K562 treated with DMSO at 1 percent for 48 hours (cell line): ENCODE measurements around the gene MPHOSPH8. TPM values are rescaled to one million over a fixed set of nuclear protein-coding genes. Genes with fewer than 3 reads are reported as not detected.

Experiments used
- total RNA-seq: library from RNA; unstranded; fragments of 300-600 nt; gene quantifications from 2 replicates; pipeline ENCODE4 v1.2.3, GENCODE V29; 2022; ENCODE audit warnings: low replicate concordance; ENCODE audit errors: extremely low read depth

The MPHOSPH8 gene
- total RNA-seq, result not detected in 2 replicates

GRCh38 chr13:19633479-19634255 lies at the start of gene MPHOSPH8:
Gene MPHOSPH8, plus strand, starts transcription at chr13:19633659. Its CDS starts 90 bp downstream, at chr13:19633749.

Other genes starting within 250 kb of the MPHOSPH8 start
- gene TPTE2, start 72.1 kb upstream of the MPHOSPH8 start, total RNA-seq, result not detected in 2 replicates
- not detected in 2 replicates for gene PSPC1, start 149.3 kb downstream of the MPHOSPH8 start, total RNA-seq
- not detected in 2 replicates for gene ZMYM5, start 230.0 kb downstream of the MPHOSPH8 start, total RNA-seq